ENCODE measurements around the gene ATG4B. TPM values are rescaled to one million over a fixed set of nuclear protein-coding genes. Genes with fewer than 3 reads are reported as not detected.

ATG4B gene
- total RNA-seq, 1 donor from 2014 or later, result 75.8 TPM

DNA sequence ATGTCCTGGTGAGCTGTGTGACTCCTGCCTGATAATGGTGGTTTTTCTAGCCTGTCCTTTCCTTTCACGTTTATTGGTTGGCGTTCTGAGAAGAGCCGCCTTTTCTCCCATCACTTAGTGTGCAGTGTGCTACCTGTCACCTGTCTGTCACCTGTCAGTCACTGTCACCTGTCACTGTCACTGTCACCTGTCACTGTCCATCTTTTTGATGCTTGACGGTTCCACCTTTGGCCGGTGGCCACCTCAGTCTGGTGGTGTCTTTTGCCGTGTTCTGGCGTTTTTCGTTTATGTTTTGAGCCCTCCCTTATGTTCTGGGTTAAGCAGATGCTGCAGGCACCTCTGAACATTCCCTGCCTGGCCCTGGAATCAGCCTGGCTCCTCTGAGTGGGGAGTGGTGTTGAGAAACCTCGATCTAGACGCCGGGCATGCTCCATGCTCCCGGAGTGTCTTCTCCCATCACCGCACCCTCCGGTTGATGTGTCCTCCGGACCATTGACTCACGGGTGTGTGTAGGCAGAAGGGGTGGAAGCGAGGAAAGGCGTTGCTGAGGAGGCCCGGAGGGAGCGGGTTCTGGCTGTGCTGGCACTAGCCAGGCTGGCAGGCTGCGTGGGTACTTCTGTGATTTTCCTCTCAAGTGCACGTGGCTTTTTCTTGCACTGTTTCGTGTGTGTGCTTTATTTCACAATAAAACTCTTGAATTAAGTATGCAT, 28.4 kb downstream of the ATG4B start:
- DNase-seq (ENCODE audit: low read depth, low spot score), result no peak

DNA sequence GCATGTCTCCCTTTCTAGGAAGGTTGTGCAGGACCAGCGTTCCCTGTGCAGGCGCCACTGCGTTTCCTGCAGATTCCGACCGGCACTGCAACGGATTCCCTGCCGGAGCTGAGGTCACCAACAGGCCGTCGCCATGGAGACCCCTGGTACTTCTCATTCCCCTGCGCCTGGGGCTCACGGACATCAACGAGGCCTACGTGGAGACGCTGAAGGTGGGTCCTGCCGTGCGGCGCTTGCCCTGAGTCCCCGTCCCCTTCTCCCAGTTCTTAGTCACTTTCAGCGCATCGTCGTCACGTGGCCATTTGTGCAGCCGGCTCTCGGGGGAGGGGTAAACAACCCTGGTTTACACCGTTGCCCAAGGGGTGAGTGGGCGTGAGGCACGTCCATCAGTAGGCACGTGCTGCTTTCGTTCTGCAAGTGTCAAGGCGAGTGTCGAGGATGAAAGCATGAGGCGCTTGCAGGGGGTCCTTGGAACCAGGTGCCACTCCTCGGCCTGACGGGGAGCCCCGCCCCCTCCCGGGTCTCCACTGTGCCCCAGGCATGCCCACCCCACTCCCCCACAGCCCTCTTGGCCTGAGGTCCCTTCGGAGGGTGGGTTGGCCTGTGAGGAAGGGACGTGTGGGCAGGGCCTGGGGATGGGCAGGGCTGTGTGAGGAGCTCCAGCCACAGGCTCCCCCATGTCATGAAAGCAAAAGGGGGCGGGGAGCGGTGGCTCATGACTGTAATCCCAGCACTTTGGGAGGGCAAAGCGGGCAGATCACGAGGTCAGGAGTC, 29.3 kb downstream of the ATG4B start:
- peak; percentile 54 for DNase-seq (ENCODE audit: low read depth, low spot score)

DNA sequence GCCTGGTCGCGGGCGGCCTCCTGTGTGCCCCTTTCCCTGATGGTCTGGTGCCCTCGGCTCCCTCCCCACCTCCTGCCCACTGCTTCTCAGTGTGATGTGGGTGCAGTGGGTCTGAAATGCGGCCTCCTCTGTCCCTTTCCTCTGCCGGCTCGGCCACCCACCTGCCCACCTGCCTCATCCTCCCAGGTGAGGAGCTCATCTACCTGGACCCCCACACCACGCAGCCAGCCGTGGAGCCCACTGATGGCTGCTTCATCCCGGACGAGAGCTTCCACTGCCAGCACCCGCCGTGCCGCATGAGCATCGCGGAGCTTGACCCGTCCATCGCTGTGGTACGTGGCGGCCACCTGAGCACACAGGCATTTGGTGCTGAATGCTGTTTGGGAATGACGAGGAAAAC, 30.9 kb downstream of the ATG4B start:
- no peak for DNase-seq (ENCODE audit: low read depth, low spot score)

DNA sequence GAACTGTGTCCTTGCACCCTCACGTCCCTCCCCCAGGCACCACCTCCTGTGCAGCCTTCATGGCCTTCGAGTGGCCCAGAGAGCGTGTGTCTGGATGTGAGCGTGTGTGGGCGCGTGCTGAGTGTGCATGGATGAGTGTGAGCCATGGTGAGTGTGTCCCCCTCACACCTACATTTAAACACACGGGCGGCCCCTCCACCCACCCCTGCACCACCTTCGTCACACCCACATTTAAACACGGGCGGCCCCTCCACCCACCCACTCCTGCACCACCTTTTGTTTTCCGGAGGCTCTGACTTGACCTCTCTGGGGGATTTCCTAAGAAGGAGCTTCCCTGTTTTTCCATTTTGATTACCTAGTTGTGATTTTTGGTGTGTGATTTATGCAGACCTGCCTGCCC, 31.3 kb downstream of the ATG4B start:
- no peak for DNase-seq (ENCODE audit: low read depth, low spot score)

DNA sequence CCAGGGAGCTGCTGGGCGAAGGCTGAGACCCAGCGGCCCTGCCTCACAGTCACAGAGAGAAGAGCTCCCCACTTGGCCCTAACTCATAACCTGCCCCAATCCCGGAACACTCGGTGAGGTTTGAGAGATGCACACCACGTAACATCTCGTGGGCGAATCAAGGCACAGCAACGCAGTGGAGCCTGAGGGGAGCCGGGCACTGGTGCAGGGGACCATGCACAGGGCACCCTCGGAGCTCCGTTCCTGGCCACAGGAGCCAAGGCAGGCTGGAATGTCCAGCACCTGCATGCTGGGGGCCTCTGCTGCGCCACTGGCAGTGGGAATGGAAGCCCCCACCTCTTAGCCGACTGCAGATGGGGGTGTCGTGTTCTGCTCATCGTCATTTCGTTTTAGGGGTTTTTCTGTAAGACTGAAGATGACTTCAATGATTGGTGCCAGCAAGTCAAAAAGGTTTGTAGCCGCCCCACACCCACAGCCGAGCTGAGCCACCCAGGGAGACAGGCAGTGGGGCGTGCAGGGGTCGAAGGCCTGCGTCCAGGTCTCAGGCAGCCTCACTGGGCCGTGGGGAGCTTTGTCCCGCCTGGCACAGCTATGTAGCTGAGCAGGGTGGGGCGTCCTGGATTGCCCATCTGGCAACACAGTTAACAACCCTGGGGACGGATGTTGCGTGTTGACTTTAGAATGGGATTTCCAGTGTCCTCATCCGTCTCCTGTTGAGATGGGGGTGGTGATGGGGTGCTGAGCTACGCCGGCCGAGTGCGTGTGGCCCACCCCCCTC, 33.0 kb downstream of the ATG4B start:
- no peak for DNase-seq (ENCODE audit: low read depth, low spot score)

DNA sequence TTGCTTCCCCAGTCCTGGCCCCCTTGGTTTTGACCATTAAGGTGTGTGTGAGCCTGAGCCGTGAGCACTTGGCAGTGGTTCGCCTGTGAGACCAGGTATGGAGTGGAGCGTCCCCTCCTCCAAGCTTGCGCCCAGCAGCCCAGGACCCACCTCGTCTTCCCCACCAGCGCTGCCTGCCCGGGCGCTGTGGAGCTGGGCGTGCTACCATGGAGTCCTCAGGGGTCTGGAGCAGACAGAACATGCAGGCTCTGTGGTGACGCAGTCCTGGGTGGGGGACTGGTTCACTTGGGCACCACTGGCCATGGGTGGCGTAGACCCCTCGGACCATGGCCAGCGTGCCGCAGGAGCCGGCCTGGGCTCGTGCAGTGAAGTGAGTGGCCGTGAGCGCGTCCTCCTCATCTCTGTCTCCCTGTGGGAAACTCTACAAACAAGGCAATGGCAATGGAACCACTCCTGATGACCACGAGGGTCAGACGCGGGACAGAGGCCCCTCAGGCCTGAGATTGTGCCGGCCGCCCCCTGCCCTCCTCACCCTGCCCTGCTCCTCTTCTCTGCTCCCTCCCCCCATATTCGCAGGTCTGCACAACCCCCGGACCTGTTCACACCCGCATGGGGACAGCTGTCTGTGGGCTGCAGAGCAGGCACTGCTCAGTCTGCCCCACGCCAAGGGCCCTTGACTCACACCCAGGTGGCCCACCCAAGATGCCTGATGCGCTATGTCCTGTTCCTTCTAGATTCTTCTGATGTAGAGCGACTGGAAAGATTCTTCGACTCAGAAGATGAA, 34.2 kb downstream of the ATG4B start:
- DNase-seq (ENCODE audit: low read depth, low spot score), result no peak

DNA sequence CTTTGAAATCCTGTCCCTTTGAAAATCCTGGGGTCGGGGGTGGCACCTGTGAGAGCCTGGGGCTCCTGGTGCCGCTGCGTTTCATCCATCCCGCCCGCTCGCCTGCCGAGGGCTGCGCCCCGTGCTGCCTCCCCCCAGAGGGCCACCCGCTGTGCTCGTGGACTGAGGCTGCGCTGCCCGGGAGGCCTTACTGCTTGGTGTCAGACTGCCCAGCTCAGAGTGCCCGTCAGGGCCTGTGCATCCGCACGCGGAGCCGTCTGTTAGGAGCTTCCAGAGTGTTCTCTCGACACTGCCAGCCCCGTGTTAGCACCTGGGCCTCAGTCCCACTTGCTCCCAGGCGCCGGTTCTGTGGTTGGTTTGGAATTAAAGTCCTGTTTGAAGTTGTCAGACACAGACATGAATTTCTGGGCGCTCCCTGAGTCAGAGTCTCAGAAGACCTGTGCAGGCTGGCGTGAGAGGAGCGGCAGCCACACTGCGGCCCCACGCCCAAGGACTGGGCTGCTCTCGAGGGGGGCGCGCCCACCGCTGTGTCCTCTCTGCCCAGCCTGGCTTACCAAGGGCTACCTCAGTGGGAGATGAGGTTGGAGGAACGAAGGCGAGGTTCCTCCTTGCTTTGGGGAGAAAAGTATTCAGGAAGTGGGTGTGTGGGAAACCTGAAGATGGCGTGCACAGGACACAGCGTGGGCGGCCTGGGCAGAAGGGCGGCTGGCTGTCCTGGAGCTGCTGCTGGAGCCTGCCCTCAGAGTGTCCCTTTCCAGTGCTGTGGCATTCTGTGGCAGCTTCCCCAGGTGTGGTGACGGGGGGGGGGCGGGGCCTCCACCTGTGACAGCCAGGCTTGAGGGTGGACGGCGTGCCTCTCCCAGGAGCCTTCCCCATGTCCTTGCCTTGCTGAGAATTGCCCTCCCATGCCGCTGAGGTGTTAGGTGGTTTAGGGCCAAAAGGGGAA, 35.0 kb downstream of the ATG4B start:
- no peak for DNase-seq (ENCODE audit: low read depth, low spot score)

DNA sequence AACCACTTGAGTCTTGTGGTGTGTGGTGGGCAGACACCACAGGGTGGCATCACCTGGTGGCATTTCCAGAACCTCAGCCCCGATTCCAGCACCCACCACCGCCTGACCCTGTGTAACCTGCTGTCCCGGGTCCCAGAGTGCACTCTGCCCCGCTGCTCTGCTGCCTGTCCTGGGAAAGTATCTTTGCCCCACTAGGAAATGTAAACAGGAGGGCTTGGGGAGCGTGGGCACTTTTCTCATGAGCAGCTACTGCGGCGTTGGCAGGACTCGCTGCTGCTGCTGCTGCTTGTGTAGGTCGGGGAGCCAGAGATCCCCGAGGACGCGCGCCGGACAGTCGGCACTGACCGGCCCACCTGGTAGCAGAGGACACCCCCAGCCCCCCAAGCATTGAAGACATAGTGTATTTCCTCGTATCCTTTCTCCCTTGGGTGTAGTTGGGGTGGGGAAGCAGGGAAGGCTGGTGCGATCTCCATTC, 35.7 kb downstream of the ATG4B start:
- DNase-seq (ENCODE audit: low read depth, low spot score), result no peak

DNA sequence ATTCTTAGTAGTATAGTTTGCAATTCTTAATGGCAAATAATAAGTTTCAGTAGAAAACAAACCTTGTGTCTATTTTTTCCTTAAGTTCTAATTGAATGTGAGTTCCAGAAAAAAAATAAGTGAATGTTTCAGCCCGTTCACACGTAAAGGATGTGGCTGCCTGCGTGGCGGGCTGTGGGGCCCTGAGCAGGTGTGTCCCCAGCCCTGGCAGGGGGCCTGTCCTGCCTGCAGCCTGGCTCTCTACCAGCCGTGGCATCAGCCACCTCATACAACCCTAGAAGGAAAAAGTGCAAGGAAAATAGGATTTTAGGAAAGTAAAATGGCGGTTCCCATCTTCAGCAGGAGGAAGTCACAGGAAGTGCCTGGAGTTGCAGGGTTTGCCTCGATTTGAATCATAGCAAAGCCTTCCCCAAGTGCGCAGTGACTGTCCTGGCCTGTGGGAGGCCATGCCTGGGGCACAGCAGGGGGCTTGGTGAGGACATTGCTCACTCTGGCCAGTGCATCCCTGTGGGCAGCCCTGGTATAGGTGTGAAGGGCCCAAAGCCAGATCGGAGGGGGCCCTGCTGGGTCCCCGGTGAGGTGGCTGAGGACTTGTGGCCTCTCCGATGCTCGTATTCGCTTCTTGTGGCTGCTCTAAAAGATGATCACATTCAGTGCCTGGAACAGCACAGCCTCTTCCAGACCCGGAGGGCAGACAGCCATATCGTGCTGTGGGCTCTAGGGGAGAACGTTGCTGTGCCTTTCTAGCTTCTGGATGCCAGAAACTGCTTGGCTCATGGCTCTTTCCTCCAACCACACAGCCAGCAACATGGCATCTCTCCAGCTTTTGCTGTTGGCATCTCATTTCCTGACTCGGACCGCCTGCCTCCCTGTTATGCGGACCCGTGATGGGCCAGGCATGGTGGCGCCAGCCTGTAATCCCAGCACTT, 36.6 kb downstream of the ATG4B start:
- no peak for DNase-seq (ENCODE audit: low read depth, low spot score)

DNA sequence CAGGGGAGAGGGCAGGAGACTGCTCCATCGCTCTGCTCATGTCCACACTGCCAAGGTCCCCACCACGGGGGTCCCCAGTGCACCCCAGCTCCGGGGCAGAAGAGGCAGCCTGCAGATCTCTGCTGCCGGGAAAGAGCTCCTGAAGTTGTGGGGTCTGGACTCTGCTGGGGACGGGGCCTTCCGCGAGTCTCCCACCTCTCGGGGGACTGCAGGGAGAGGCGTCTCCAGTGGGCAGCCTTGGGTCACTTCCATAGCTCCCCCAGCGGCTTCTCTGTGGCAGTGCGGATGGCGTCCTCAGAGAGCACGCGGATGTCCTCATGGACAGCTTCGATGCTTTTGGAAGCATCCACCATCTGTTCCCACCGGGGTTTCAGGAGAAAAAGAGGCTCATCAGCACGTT, 38.4 kb downstream of the ATG4B start:
- no peak for DNase-seq (ENCODE audit: low read depth, low spot score)

DNA sequence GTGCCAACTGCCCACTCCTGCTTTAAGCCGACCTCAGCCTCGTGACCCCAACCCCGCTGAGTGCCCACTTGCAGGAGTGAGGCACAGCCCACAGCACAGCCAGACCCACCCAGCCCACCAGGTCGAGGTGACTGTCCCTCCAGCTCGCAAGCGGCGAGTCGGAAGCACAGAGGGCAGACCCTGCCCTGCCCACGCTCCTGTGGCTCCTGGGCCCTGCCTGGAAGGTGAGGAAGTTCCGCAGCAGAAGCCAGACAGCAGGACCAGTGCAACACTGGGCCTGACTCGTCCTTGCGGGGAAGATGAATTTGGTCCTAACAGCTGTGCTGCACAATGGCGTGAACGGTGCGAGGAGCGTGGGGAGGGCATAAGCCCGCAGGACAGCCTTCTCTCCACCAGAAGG, 39.2 kb downstream of the ATG4B start:
- DNase-seq (ENCODE audit: low read depth, low spot score), result no peak

DNA sequence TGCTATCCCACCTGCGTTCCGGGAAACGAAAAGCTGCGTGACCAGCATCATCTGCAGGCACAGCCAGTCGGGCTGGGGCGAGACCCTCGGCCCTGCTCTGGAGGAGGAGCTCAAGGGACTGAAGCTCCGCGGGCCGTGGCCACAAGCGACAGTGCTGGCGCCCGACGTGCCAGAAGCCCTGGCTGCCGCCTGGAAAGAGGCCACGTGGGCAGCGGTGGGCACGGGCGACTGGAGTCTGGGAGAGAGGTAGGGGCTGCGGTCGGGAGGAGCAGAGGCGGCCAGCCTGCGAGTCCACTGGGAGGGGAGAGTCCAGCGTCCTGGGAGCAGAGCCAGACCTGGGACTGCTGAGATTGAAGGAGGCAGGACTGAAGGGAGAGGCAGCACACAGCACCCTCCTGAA, 39.9 kb downstream of the ATG4B start:
- DNase-seq (ENCODE audit: low read depth, low spot score), result no peak

DNA sequence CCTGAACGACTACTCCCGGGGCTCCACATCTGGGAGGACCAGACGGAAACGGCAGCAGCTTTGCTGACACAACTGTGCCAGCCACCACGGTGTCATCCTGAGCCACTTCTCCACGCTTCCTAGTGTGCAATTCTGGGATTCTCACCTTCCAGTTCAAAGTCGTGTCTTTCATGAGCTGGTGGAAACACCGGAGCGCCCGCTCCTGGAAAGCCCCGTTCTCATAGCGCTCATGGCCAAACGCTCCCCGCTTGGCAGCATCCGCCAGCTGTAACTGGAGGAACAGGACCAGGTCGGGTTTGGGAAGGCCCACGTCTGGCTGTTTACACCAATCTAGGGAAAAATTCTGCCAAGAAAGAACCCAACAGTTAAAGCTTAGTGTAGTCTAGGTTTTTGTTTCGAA, 40.8 kb downstream of the ATG4B start:
- no peak for DNase-seq (ENCODE audit: low read depth, low spot score)

DNA sequence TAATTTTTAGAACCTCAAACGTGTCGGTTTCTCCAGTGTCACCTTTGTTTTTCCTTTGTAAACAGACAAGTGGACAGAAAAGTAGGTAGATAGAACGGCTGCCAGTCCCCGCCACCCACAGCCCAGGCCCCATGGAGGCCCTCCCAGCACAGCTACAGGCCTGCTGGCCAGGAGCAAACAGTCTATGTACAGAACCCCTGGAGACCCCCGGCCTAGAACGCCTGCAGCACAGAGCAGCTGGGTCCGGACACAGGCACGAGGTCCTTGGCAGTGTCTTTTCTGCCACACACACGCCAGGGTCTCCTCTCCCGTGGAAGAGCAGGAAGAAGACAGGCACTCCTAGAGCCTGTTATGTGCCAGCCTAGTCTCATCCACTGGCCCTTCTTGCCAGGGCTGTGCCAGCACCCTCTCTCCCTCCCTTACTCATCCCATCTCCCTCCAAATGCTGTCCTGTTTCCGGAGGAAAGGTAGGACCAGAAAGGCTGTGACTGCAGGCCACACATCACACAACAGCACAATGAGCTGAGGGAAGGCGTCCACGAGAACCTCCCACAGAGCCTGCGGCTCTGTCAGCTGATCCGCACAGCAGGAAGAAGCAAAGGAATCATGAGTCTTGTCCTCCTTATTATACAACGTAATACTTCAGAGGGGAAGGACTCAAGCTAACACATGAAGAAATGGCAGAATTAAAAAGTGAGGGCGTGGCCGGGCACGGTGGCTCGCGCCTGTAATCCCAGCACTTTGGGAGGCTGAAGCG, 41.5 kb downstream of the ATG4B start:
- DNase-seq (ENCODE audit: low read depth, low spot score), result no peak

DNA sequence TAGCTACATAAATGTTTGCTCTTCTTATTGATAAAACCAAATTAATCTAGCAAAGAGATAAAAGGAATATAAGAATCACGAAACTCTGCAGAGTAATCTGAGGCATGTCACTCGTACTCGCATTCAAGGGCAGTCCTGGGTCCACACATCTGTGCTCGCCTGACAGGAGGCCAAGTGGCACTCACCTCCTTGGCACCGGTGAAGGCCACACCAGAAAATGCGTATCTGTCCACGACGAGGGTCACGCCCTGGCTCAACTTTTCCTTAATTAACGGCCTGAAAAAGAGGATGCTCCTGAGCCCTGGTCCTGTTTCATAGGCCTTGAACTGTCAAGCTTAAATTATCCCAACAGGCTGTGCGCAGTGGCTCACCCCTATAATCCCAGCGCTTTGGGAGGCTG, 42.6 kb downstream of the ATG4B start:
- DNase-seq (ENCODE audit: low read depth, low spot score), result no peak

DNA sequence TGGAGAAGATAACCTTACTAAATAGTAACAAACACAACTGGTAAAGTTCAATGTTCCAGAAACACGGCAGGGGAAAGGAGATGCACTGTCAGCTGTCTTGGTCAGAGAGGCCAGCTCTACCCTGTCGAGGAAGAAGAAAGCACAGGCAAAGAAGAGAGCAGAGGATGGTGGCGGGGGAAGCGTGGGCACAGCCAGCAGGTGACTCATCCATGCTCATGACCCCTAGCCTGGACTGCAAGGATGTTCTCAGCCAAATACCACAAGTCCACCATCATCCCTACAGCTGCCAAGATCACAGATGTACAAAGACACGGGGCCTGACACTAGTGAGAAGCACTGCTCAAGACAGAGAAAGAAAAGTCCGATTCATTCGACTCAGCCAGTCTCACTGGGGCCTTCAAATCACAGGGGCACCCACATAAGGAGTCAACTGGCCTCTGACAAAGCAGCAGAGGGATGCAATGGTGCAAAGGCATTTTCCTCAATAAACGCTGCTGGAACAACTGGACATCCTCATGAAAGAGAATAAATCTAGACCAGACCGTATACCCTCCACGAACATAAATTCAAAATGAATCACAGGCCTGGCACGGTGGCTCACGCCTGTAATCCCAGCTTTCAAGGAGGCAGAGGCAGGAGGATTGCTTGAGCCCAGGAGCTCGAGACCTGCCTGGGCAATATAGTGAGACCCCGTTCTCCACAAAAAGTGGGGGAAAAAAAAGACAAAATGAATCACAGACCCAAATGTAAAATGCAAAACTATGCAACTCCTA, 43.5 kb downstream of the ATG4B start:
- DNase-seq (ENCODE audit: low read depth, low spot score), result peak; percentile 55

DNA sequence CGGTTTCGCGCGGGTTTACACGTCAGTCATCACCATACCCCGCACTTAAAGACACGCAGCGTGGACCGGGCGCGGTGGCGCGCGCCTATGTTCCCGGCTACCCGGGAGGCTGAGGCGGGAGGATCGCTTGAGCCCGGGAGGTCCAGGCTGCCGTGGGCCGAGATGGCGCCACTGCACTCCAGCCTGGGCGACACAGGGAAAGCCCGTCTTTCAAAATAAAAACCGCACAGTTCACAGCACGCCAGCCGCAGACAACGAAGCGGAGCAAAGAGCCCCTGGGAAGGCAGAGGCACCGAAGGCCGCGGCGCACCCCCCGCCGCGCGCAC, 48.8 kb downstream of the ATG4B start:
- no peak for DNase-seq (ENCODE audit: low read depth, low spot score)

Measured in pulmonary artery endothelial cell (primary cell).